ENCODE data around the gene NR2F2.

Gene NR2F2

DNA sequence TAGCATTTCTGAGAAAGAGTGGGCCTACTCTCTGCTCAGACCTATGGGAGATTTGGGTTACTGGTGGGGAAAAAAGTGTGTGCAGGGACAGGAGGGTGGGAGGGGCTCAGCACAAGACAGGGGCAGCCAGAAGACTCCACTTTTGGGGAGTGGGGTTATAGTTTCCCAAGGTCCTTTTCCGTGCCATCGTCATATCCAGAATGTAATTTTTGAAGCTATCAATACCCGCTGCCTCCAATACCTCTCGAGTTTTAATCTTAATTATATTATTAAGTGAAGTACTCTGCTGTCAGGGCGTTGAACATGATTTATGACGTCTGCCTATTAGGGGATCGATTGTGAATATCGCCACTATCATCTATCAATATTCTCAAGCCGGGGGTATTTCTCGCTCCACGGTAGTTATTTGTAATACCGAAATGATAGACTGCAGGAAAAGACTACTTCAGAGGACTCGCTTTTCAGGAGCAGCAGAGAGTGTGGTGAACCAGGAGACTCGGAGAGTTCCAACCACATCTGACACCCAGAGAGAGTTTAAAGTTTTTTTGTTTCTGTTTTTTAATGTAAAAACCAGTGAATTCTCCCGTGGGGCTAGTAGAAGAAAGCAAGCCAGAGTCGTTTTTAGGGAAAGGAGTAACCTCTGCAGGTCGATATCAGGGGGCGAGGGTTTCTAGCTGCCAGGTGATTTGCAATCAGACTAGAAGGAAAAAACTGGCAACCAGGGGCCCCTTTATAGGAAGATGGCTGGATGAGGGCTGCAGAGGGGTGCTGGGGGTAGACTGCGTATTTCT, 20.6 kb downstream of the NR2F2 start:
- H3K4me3 Mint-ChIP-seq = no peak overlapping the region
- H3K36me3 Mint-ChIP-seq (ENCODE audit: insufficient read depth) = peaks cover 6% of the 10 kb centered on the region
- DNase-seq (ENCODE audit: low spot score in 2 of 2) (no peak), ATAC-seq (replicated peaks; ENCODE audit: extremely low read depth, poor library complexity, severe bottlenecking) (no peak)
- peaks cover 78% of the 10 kb centered on the region for H3K27me3 Mint-ChIP-seq
- H3K27ac Mint-ChIP-seq (ENCODE audit: low read depth) = no peak overlapping the region
- no peaks in the 10 kb centered on the region for H3K4me1 Mint-ChIP-seq
- H3K9me3 Mint-ChIP-seq = no peaks in the 10 kb centered on the region

DNA sequence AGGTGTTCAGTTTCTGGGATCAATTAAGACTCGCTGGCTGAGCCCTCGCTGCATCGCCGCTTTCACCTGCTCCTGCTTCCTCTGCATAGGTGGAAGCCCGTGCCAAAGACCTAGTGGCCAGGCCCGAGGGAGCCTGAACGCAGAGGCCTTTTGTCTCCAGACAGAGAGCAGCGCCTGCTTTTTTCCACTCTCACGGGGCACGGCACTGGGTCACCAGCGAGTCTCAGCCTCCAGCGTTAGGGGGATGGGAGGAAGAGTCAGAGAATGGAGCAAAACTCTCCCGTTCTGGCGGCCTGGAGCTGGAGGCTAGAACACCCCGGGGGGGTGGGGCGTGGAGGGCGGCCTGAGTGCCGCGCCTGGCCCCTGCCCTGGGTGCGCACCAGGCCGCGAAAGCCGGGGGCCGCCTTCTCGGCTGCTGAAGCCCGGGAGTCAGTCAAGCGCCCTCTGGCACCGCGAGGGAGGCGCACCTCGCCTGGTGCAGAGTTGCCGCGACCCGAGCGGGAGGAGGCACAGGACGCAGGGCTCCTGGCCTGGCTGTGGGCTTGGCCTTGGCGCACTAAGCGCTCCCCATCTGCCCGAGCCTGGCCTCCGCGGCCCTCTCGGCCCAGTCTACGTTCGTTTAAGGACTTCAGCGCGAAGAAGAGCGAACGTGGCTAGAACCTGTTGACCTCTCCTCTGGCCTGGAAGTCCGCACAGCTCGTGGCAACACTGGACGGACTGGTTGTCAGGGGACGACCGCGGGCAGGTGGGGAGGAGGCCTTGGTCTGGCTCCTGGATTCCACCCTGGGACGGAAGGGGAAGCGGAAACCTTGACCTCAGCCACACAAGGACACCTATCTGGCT, 21.5 kb downstream of the NR2F2 start:
- DNase-seq (ENCODE audit: low spot score in 2 of 2) (no peak), ATAC-seq (replicated peaks; ENCODE audit: extremely low read depth, poor library complexity, severe bottlenecking) (no peak)
- Mint-ChIP-seq H3K27ac (ENCODE audit: low read depth) (no peak overlapping the region), H3K4me3 (no peak overlapping the region), H3K9me3 (no peaks in the 10 kb centered on the region), H3K36me3 (ENCODE audit: insufficient read depth) (peaks cover 10% of the 10 kb centered on the region), H3K4me1 (peaks cover 5% of the 10 kb centered on the region), H3K27me3 (peaks cover 70% of the 10 kb centered on the region)

DNA sequence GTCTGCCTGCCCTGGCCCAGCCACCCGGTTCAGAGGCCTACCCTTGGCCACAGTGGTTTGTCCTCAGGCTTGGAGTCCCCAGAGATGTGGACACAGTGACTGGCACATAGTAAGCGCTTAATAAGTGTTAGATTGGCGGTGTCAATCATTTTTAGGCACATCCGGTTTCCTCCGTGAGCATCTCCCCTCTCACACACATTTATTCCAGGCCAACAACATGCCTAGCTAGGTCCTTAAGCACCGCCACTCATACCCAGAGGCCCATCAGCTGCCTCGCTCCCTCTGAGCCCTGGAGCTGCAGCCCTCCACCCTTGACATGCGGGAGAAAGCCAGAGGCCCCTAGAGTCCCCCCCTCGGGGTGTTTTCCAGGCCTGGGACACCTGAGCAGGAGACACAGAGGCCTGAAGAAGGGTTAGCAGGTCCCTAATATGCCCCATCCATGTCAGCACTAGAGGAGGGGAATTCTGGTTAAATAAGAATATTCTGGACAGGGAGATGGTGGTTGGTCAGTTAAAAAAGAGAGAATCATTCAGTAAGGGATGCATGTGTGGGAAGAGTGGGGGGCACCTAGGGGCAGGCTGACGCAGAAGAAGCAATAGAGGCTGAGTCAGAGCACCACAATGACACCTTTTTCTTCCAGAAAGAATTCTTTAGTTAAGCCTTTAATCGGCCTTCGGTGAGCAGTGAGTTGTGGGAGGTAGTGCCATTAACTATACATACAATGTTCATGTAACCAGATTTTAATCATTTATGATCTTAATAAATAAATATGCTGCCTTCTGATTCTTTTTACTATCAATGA, 22.3 kb downstream of the NR2F2 start:
- ATAC-seq (replicated peaks; ENCODE audit: extremely low read depth, poor library complexity, severe bottlenecking) = no peak
- H3K9me3 Mint-ChIP-seq = no peaks in the 10 kb centered on the region
- peaks cover 62% of the 10 kb centered on the region for H3K27me3 Mint-ChIP-seq
- no peak overlapping the region for H3K4me3 Mint-ChIP-seq
- no peak for DNase-seq (ENCODE audit: low spot score in 2 of 2)
- peaks cover 14% of the 10 kb centered on the region for H3K4me1 Mint-ChIP-seq
- H3K27ac Mint-ChIP-seq (ENCODE audit: low read depth) = no peak overlapping the region
- H3K36me3 Mint-ChIP-seq (ENCODE audit: insufficient read depth) = peaks cover 17% of the 10 kb centered on the region

DNA sequence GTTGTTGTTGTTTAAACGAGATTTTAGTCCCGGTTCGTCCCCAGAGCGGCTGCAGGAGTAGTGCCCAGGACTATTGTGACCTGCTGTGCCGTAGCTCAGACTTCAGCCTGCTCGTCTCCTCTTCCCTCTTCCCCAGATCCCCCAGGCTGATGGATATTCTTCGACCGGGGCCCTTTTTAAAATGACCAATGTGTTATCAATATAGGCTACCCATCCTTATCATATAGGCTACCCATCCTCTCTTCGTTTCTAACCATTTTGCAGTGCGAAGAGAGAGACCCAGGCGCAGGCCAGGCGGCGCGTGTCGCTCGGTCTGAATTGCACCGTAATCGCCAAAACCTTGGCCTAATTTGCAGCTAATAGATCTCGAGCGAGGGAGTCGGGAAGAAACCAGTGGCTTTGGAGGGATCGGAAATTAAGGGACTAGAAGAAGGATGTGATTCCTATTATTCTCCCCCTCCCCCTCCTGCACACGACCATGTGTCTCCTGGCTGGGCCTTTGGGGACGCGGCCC, 23.0 kb downstream of the NR2F2 start:
- no peak overlapping the region for H3K4me3 Mint-ChIP-seq
- no peaks in the 10 kb centered on the region for H3K9me3 Mint-ChIP-seq
- H3K27ac Mint-ChIP-seq (ENCODE audit: low read depth) = no peak overlapping the region
- no peak for ATAC-seq (replicated peaks; ENCODE audit: extremely low read depth, poor library complexity, severe bottlenecking)
- H3K4me1 Mint-ChIP-seq = peaks cover 19% of the 10 kb centered on the region
- DNase-seq (ENCODE audit: low spot score in 2 of 2) = no peak
- peaks cover 23% of the 10 kb centered on the region for H3K36me3 Mint-ChIP-seq (ENCODE audit: insufficient read depth)
- H3K27me3 Mint-ChIP-seq = peaks cover 55% of the 10 kb centered on the region

DNA sequence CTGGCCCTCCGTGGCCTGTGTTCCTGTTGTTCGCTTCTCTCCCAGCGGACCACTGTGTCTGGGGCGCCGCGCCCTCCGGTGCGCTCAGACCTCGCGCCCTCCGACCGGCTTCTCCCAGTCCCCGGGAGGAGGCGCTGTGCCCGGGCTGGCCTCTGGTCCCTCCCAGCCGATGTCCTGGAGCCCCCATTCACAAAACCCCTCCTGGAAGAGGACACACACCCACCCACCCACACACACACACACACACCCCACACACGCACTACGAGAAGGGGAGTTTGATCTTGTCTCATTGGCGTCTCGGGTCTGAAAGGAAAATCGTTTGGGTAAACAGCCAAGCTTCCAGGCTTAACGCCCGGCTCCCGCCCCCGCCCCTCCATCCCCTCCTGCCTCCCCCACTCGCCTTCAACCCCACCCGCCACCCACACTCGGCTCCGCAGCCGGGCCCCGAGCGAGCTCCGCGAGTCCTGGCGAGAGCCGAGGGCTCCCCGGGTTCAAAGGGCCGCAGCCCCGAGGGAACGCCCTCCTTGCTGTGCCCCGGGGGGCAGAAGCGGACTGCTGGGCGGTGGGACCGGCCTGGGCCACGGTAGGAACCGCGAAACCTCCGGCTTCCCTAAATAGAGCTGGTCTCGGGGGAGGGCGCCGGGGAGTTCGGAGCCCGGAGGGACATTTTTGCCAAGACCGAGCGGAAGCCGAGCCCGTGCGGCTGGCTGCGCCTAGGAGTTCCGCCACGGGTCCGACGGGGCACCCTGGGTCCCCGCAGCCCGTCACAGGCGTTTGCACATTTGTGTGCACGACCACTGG, 23.6 kb downstream of the NR2F2 start:
- ATAC-seq (replicated peaks; ENCODE audit: extremely low read depth, poor library complexity, severe bottlenecking) = no peak
- Mint-ChIP-seq H3K9me3 (no peaks in the 10 kb centered on the region), H3K4me3 (no peak overlapping the region), H3K27me3 (peaks cover 48% of the 10 kb centered on the region), H3K36me3 (ENCODE audit: insufficient read depth) (peaks cover 18% of the 10 kb centered on the region), H3K4me1 (peaks cover 19% of the 10 kb centered on the region), H3K27ac (ENCODE audit: low read depth) (no peak overlapping the region)
- no peak for DNase-seq (ENCODE audit: low spot score in 2 of 2)

DNA sequence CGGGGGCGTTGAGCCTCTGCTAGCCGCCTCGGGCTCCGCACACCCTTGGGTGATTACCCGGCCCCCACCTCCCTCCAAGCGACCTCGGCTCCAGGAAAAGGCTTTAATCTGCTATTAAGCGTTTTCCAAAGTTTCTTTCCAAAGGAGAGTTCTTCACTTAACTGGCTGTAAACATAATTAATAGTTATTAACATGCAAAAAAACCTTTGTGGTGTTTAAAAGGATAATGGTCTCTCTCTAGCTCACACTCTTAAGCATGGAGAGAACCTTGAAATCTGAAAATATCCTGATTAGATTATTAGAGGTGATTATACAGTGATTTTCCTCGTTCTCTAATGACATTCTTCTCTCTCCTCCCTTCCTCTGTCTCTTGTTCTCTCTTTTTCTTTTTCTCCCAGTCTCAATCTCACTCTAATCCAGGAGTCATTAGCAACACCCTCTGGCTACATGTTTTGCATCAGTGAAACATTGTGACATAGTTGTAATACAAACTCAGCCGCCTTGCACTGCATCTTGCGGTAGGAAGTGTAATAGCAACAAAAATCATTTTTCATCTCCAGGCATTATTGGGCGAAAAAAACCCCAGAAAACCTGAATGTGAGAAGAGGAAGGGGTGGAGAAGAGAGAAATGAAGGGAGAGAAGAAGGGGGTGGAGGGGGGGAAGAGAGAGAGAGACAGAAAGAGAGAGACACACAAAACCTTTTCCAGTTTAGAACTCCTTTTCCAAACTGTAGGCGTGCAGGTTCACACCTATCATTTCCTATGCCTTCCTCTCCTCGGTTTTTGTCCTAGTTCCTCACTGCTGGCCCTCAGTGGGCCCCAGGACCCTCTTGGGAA, 24.4 kb downstream of the NR2F2 start:
- Mint-ChIP-seq H3K36me3 (ENCODE audit: insufficient read depth) (peaks cover 18% of the 10 kb centered on the region), H3K4me3 (no peak overlapping the region), H3K27ac (ENCODE audit: low read depth) (no peak overlapping the region), H3K4me1 (peaks cover 19% of the 10 kb centered on the region), H3K27me3 (peaks cover 40% of the 10 kb centered on the region), H3K9me3 (no peaks in the 10 kb centered on the region)
- ATAC-seq (replicated peaks; ENCODE audit: extremely low read depth, poor library complexity, severe bottlenecking) = no peak
- DNase-seq (ENCODE audit: low spot score in 2 of 2) = no peak

- H3K27me3 Mint-ChIP-seq = peaks cover 39% of the 10 kb centered on the region
- peaks cover 18% of the 10 kb centered on the region for H3K36me3 Mint-ChIP-seq (ENCODE audit: insufficient read depth)
- no peak overlapping the region for H3K4me3 Mint-ChIP-seq
Measured at GRCh38 chr15:96355568-96356187, 25.2 kb downstream of the NR2F2 start.

GRCh38 chr15:96356494-96357455, 26.3 kb downstream of the NR2F2 start:
- Mint-ChIP-seq H3K4me1 (peaks cover 19% of the 10 kb centered on the region), H3K4me3 (peak overlapping the region; percentile 87), H3K36me3 (ENCODE audit: insufficient read depth) (peaks cover 18% of the 10 kb centered on the region), H3K27me3 (peaks cover 39% of the 10 kb centered on the region), H3K9me3 (no peaks in the 10 kb centered on the region), H3K27ac (ENCODE audit: low read depth) (peak overlapping the region; percentile 95)
- peak; percentile 52 to 58 for DNase-seq (ENCODE audit: low spot score in 2 of 2)
- peak; percentile 54 for ATAC-seq (replicated peaks; ENCODE audit: extremely low read depth, poor library complexity, severe bottlenecking)

More at GRCh38 chr15:96355568-96356187, 25.2 kb downstream of the NR2F2 start:
- no peak overlapping the region for H3K27ac Mint-ChIP-seq (ENCODE audit: low read depth)
- no peak for DNase-seq (ENCODE audit: low spot score in 2 of 2)
- peaks cover 19% of the 10 kb centered on the region for H3K4me1 Mint-ChIP-seq
- H3K9me3 Mint-ChIP-seq = no peaks in the 10 kb centered on the region
- no peak for ATAC-seq (replicated peaks; ENCODE audit: extremely low read depth, poor library complexity, severe bottlenecking)

- Mint-ChIP-seq H3K4me1 (peaks cover 19% of the 10 kb centered on the region), H3K9me3 (no peaks in the 10 kb centered on the region), H3K4me3 (peak overlapping the region; percentile 87), H3K36me3 (ENCODE audit: insufficient read depth) (peaks cover 21% of the 10 kb centered on the region), H3K27ac (ENCODE audit: low read depth) (peak overlapping the region; percentile 95), H3K27me3 (peaks cover 39% of the 10 kb centered on the region)
- ATAC-seq (replicated peaks; ENCODE audit: extremely low read depth, poor library complexity, severe bottlenecking) (no peak), DNase-seq (ENCODE audit: low spot score in 2 of 2) (no peak)
Measured at GRCh38 chr15:96358001-96358801, 27.7 kb downstream of the NR2F2 start.
